Activated CD8-positive, alpha-beta memory T cell treated with anti-CD3 and anti-CD28 coated beads, Interleukin-2, amount 50 U/mL, for 24 hours (primary cell): Measurements from ENCODE around the gene MICALL2.

Source experiments
- DNase-seq: peaks from one replicate; pipeline ENCODE4 v3.0.0-alpha.2; 2020; ENCODE audit errors: extremely low read depth

MICALL2 gene

DNA sequence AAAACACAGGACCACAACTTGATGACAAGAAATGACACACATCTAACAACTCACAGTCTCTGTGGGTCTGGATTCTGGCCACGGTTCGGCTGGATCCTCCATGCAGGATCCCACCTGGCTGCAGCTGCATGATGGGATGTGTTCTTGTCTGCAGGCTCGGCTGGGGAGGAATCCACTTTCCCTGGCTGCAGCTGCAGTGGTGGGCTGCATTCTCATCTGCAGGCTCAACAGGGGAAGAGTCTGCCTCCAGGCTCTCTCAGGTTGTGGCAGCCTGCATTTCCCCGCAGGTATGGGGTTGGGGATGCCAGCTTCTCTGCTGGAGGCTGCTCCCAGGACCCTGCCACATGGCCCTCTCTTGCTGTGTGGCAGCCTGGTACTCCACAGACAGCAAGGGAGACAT is 64.9 kb downstream of the MICALL2 start:
- no peak for DNase-seq

DNA sequence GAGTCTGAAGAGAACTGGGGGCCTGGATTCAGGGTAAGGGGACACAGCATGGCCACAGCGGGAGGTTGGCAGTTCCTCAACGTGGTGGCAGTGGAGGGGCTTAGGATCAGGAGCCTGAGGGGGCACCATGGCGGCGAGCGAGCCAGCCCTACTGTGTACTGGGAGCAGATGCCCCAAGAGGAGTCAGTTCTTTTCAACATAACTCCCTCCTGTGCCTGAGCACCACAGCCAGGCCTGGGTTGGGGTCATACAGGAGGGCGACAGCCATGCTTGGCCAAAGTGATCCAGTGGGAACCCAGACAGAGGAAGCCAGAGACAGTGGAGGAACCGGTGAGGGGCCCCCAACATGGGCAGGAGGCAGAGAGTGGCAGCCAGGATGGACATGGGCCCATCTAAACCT is 65.8 kb downstream of the MICALL2 start:
- no peak for DNase-seq

DNA sequence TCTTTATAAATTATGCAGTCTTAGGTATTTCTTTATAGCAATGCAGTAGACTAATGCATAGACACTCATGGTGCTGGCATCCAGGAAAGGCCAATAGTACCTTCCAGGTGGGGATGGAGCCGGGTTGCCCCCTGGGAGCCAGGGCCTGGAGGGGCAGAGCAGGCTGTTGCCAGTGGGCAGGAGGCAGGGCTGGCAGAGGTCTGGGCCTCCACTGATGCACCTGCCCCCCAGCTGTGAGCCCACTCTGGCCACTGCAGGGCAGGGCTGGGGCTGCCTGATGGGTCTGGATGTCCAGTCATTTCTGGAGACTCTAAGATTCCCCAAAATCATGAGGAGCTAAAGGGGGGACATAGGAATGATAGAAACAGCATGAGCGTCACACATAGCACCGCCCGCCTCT is 66.7 kb downstream of the MICALL2 start:
- DNase-seq, result no peak

DNA sequence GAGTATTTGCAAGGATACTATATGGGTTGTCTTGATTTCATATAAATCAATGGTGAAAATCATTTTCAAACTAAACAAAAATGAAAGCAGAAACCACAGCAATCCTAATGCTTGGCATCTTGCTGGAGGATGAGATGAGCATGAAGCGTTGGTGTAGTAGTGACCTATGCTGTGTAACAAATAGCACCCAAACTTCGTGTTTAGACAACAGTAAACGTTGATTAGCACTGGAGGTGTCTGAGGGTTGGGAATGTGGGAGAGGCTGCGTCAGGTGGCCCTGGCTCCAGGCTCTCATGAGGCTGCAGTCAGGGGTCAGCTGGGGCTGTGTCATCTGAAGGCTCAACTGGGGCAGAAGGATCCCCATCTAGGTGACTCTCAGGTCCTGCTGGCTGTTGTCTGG is 67.8 kb downstream of the MICALL2 start:
- no peak for DNase-seq

DNA sequence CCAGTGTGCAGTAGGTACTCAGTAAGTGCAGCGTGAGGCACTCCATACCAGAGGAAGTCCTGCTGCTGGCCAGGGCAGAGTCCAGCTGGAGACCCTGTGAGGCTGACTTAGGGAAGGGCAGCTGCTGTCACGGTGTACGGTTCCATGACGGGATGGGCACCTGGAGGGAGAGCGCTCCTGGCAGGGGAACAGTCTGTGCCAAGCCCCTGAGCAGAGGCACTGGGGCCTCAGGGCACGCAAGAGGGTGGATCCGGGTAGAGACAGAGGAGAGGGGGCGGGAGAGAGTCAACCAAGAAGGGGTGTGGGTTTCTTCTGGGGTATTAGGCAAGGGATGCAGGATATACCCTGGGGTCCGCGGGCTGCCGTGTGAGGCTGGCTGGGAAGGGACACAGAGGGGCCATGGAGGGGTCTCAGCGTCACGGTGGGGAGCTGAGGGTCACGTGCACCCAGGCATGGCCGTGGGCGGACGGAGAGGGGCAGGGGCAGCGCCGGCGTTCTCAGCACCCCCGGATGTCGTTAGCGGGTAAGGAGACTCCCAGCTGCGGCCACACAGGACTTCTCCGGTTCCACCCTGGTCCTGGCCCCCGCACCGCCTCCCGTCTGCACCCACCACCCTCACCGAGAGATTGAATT is 70.5 kb downstream of the MICALL2 start:
- no peak for DNase-seq

DNA sequence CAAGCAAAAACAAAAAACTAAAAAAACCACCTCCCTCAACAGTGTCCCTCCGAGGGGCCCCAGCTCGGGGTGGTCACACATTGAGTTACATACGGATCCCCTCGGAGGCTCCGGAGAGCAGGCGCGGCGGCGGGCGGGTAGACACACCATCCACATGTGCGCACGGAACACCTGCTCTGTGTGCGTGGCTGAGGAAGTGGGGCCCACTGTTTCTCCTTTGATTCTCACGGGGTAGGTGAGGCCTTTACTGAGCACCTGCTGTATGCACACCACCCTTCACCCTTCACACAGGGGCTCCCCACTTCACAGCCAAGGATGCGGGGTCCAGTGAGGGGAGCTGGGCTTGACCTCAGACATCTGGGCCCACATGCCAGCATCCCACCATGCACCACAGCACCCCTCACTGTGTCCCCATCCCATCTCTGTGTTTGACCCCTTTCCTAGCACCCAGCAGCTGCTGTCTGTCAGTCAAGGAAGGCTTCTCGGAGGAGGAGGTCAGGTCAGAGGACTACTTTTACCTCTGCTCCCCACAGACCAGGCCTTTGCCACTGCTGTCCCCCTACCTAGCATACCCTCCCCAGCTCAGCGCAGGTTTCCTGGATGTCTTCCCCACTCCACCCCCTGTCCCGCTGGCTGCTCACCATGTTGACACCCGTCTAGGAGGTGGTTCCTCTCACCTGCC is 71.1 kb downstream of the MICALL2 start:
- no peak for DNase-seq

DNA sequence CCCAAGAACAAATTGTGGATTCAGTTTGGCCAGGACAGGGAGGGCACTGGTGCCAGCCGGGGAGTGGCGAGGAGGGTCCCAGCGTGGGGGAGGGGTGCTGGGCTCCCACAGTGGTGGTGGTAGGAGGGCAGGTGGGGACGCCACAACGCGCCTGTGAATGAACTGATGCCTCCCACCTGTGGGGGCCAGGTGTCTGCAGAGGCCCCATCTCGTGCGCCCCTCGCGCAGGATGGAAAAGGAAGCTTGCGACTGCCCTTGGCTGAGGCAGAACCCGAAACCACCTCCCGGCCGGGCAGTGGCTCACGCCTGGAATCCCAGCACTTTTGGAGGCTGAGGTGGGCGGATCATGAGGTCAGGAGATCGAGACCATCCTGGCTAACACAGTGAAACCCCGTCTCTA is 72.0 kb downstream of the MICALL2 start:
- no peak for DNase-seq

DNA sequence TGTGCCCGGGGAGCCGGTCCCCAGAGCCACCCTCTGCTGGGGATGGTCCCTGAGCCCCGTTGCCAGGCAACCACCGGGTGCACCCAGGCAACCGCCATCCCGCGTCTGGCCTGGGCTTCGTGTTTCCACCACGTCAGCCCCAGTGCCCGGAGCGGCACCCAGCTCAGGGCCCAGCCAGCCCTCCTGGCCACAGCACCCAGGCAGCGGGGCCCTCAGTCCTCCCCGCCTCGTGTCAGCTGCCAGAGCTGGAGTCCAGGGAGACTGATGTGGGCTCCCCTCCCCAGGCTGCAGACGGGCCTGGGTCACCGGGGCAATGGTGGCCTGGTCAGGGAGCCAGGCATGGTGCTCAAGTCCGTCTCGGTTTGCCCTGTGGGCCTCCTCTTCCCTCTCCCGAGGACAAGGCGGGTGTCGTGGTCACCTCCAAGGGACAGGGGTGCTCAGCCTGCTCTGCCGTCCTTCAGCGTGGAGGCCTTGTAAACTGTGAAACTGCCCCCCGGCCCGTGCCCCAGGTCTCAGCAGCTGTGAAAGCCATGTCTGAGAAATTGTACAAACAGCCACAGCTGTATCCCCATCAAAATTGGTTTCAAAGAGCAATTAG is 72.5 kb downstream of the MICALL2 start:
- DNase-seq, result no peak

DNA sequence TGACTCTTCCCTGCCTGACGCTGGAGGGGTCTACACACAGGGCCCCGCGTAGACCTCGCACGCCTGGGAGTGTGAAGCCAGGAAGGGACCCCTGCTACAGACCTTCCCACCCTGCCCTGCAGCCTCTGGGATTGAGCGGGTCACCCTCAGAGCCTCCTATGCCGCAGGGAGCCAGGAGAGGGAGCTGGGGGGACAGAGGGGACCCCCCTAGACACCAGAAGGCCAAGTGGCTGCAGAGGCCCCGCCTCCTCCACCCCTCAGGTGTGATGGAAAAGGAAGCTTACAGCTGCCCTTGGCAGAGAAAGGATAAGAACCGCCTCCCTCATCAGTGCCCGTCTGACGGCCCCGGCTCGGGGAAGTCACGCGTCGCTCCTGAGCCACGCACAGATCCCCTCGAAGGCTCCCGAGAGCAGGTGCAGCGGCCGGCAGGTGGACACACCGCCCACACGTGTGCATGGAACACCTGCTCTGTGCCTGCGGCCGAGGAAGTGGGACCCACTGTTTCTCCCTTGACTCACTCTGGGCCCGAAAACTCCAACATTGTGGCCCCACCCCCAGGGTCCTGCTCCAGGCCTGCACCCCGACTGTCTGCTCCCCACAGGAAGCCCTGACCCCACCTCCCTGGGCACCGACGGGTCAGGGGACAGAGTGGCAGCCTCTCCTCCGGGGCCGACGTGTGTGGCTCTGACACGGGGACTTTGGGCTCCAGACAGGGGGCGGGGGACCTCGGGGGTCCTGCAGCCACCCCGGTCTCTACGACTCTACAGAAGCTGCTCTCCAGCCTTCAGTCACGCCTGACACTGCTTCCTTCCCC is 73.3 kb downstream of the MICALL2 start:
- DNase-seq, result no peak

DNA sequence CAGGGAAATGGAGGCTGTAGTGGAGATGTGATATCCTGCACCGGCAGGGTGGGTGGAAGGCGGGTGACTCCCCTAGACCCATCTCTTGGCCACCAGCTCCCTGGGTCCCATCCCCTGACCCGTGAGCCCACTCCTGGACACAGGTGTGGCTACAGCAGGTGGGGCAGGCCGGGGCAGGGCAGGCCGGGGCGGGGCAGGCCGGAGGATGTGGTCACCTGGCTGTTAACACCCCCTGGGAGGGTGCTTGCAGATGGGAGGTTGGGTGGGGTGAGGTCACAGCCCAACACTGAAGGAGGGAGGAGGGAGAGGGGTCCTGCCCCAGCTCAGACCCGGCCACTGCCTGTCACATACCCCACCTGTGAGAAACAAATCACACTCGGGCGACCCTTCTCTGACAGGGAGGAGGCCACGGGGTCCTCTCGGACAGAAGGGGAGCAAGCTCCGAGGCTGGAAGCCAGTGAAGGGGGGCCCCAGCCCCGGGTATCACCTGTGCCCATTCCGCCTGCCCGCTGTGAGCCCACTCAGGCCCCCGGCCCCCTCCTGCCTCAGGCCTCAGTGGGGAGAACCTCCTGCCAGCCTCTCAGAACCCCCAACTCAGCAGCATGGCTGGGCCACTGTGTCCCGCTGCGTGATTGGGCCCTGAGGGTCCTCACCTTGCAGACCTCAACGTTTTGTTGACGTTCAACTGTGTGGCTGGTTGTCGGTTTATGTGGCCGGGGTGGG is 74.0 kb downstream of the MICALL2 start:
- DNase-seq, result no peak
